ENCODE results near the gene ZNF35. TPM values are rescaled to one million over a fixed set of nuclear protein-coding genes. Genes with fewer than 3 reads are reported as not detected.

ZNF35 gene
- total and polyA plus RNA-seq, 4 donors: 1.2 to 4.9 (median 1.7) TPM

- H3K9ac ChIP-seq (ENCODE audit: low read depth in 1 of 2, low read length in 2 of 2): no peak overlapping the region
- H3K27me3 ChIP-seq (ENCODE audit: control insufficient read depth in 4 of 4, insufficient read depth in 4 of 4, low read length in 3 of 4): peaks cover 0 to 2% (median 0%) of the 10 kb centered on the region in 4 donors
- H3K4me3 ChIP-seq (ENCODE audit: low read depth in 1 of 3, low read length in 3 of 3): peak overlapping the region in 1 of 3 donors; percentile 15
- peaks cover 7 to 13% (median 12%) of the 10 kb centered on the region in 4 donors for H3K9me3 ChIP-seq (ENCODE audit: control insufficient read depth in 4 of 4, low read length in 3 of 4)
- no peak overlapping the region for H3K27ac ChIP-seq (ENCODE audit: low read depth in 1 of 2, low read length in 2 of 2)
- peaks cover 0 to 6% (median under 1%) of the 10 kb centered on the region in 4 donors for H3K4me1 ChIP-seq (ENCODE audit: control insufficient read depth in 4 of 4, insufficient read depth in 4 of 4, low read length in 3 of 4)
- 96% methylated on average over 4 of the region's 4 CpGs for WGBS
- TF ChIP-seq, protein P1, sequence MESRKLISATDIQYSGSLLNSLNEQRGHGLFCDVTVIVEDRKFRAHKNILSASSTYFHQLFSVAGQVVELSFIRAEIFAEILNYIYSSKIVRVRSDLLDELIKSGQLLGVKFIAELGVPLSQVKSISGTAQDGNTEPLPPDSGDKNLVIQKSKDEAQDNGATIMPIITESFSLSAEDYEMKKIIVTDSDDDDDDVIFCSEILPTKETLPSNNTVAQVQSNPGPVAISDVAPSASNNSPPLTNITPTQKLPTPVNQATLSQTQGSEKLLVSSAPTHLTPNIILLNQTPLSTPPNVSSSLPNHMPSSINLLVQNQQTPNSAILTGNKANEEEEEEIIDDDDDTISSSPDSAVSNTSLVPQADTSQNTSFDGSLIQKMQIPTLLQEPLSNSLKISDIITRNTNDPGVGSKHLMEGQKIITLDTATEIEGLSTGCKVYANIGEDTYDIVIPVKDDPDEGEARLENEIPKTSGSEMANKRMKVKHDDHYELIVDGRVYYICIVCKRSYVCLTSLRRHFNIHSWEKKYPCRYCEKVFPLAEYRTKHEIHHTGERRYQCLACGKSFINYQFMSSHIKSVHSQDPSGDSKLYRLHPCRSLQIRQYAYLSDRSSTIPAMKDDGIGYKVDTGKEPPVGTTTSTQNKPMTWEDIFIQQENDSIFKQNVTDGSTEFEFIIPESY (IDR thresholded peaks at IDR 0.05): no peak
- no peak for TF ChIP-seq HNF4A (conservative IDR thresholded peaks at IDR 0.05)
- no peak for TF ChIP-seq CTCF (IDR thresholded peaks at IDR 0.05; ENCODE audit: low read depth, low read length, missing input control)
- TF ChIP-seq TAF1 (conservative IDR thresholded peaks at IDR 0.05): no peak
- no peak for TF ChIP-seq RXRA (IDR thresholded peaks at IDR 0.05)
- TF ChIP-seq SP1 (IDR thresholded peaks at IDR 0.05): no peak
- TF ChIP-seq GABPA (IDR thresholded peaks at IDR 0.05 in 1 of 2, conservative IDR thresholded peaks at IDR 0.05 in 1 of 2): no peak
- TF ChIP-seq FOXA1 (IDR thresholded peaks at IDR 0.05): no peak
- no peak for TF ChIP-seq EGR1 (IDR thresholded peaks at IDR 0.05; ENCODE audit: low read depth in 2 of 2)
- no peak for TF ChIP-seq JUND (IDR thresholded peaks at IDR 0.05)
- no peak for TF ChIP-seq HNF4G (IDR thresholded peaks at IDR 0.05)
- no peak for TF ChIP-seq FOXA2 (IDR thresholded peaks at IDR 0.05)
- TF ChIP-seq, protein P2, sequence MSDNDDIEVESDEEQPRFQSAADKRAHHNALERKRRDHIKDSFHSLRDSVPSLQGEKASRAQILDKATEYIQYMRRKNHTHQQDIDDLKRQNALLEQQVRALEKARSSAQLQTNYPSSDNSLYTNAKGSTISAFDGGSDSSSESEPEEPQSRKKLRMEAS (IDR thresholded peaks at IDR 0.05): no peak
- TF ChIP-seq, protein P3, sequence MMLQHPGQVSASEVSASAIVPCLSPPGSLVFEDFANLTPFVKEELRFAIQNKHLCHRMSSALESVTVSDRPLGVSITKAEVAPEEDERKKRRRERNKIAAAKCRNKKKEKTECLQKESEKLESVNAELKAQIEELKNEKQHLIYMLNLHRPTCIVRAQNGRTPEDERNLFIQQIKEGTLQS (IDR thresholded peaks at IDR 0.05): no peak
- H3K36me3 ChIP-seq (ENCODE audit: control insufficient read depth in 4 of 4, insufficient read depth in 3 of 4, low read depth in 1 of 4, low read length in 3 of 4): peaks cover 0 to 6% (median 0%) of the 10 kb centered on the region in 4 donors
- DNase-seq (ENCODE audit: low spot score): no peak
Measured at GRCh38 chr3:44680921-44681455, 32.5 kb downstream of the ZNF35 start.

- Histone ChIP-seq H3K9ac (ENCODE audit: low read depth in 1 of 2, low read length in 2 of 2) (no peak overlapping the region), H3K27ac (ENCODE audit: low read depth in 1 of 2, low read length in 2 of 2) (no peak overlapping the region), H3K4me3 (ENCODE audit: low read depth in 1 of 3, low read length in 3 of 3) (no peak overlapping the region), H3K4me1 (ENCODE audit: control insufficient read depth in 4 of 4, insufficient read depth in 4 of 4, low read length in 3 of 4) (peaks cover 0 to 6% (median under 1%) of the 10 kb centered on the region in 4 donors), H3K9me3 (ENCODE audit: control insufficient read depth in 4 of 4, low read length in 3 of 4) (peaks cover 7 to 20% (median 14%) of the 10 kb centered on the region in 4 donors), H3K36me3 (ENCODE audit: control insufficient read depth in 4 of 4, insufficient read depth in 3 of 4, low read depth in 1 of 4, low read length in 3 of 4) (peaks cover 0 to 6% (median 0%) of the 10 kb centered on the region in 4 donors), H3K27me3 (ENCODE audit: control insufficient read depth in 4 of 4, insufficient read depth in 4 of 4, low read length in 3 of 4) (peaks cover 0 to 3% (median 0%) of the 10 kb centered on the region in 4 donors)
- TF ChIP-seq YY1 (IDR thresholded peaks at IDR 0.05): no peak
- DNase-seq (ENCODE audit: low spot score): no peak
- WGBS: 94% methylated on average over 2 of the region's 2 CpGs
Measured at GRCh38 chr3:44682182-44682896, 33.8 kb downstream of the ZNF35 start.

Data from liver (tissue), 9 donors.